A673 (cell line): Measurements from ENCODE around the gene LTB4R. TPM values are rescaled to one million over a fixed set of nuclear protein-coding genes. Genes with fewer than 3 reads are reported as not detected.

Experiments used
- BruUV-seq: library from RNA; stranded (reverse); fragments of 400-500 nt; replicated peaks from 2 replicates; lab custom pipeline; 2021; lab: Mats Ljungman, UMichigan
- CTCF ChIA-PET: fragments of 300-600 bp; sonication (Branson Sonifier 250); formaldehyde crosslinking; loops from one replicate; lab custom pipeline; 2022; ENCODE audit warnings: antibody characterized with exemption; lab: Charles Lee
- POLR2A ChIA-PET: fragments of 300-600 bp; sonication (Branson Sonifier 250); formaldehyde crosslinking; loops from one replicate; lab custom pipeline; 2022; ENCODE audit warnings: antibody characterized with exemption; ENCODE audit not compliant: low non-redundant PET; lab: Charles Lee
- DNase-seq: peaks from one replicate; pipeline ENCODE4 v3.0.0-alpha.2; 2015; ENCODE audit warnings: low spot score
- H3K27ac ChIP-seq: fragments of 200-600 bp; sonication (generic); 2 replicates; pipeline ENCODE4 v1.5.1; 2016; ENCODE audit warnings: mixed run types, low read depth, mild to moderate bottlenecking, mixed read lengths, antibody characterized with exemption, low read length; ENCODE audit not compliant: poor library complexity, severe bottlenecking
- H3K27me3 ChIP-seq: fragments of 200-600 bp; sonication (generic); replicated peaks from 2 replicates; pipeline ENCODE4 v1.6.1; 2017; ENCODE audit warnings: mixed run types, low read depth, mild to moderate bottlenecking, mixed read lengths, antibody characterized with exemption, low read length; ENCODE audit not compliant: insufficient read depth, poor library complexity
- H3K36me3 ChIP-seq: fragments of 200-600 bp; sonication (generic); 2 replicates; pipeline ENCODE4 v1.6.1; 2016; ENCODE audit warnings: mixed run types, mild to moderate bottlenecking, mixed read lengths, antibody characterized with exemption, low read length; ENCODE audit not compliant: insufficient read depth, poor library complexity, severe bottlenecking
- H3K4me1 ChIP-seq: fragments of 200-600 bp; sonication (generic); 2 replicates; pipeline ENCODE4 v1.6.1; 2017; ENCODE audit warnings: mixed run types, mild to moderate bottlenecking, mixed read lengths, antibody characterized with exemption, low read length; ENCODE audit not compliant: insufficient read depth, poor library complexity, severe bottlenecking
- H3K4me3 ChIP-seq: fragments of 200-600 bp; sonication (generic); 2 replicates; pipeline ENCODE4 v1.5.1; 2016; ENCODE audit warnings: low read depth, mixed run types, mild to moderate bottlenecking, mixed read lengths, low read length; ENCODE audit not compliant: poor library complexity, severe bottlenecking
- H3K9me3 ChIP-seq: fragments of 200-600 bp; sonication (generic); 2 replicates; pipeline ENCODE4 v1.6.1; 2016; ENCODE audit warnings: mixed run types, low read depth, mild to moderate bottlenecking, mixed read lengths, antibody characterized with exemption, low read length; ENCODE audit not compliant: poor library complexity, severe bottlenecking
- CTCF ChIP-seq: fragments of 300-800, 200-600 bp; sonication (generic); conservative IDR thresholded peaks from 2 replicates; pipeline ENCODE4 v1.5.1; 2017; ENCODE audit warnings: low read depth, mild to moderate bottlenecking, antibody characterized with exemption, low read length, moderate library complexity, mixed read lengths
- EZH2 ChIP-seq: fragments of 200-600 bp; sonication (generic); IDR thresholded peaks from 2 replicates; pipeline ENCODE4 v1.6.1; 2017; ENCODE audit warnings: borderline replicate concordance, low read depth, mild to moderate bottlenecking, mixed read lengths, antibody characterized with exemption, low read length; ENCODE audit not compliant: poor library complexity, severe bottlenecking
- intact Hi-C: fragments of 100-400 bp; cut with micrococcal nuclease; formaldehyde crosslinking; loops from one replicate; pipeline ENCODE4 v1.10.0; 2022; ENCODE audit not compliant: unreplicated experiment
- total RNA-seq: library from RNA; stranded (reverse); gene quantifications from 2 replicates; pipeline ENCODE4 v1.2.3, GENCODE V29; 2021

Gene LTB4R
- total RNA-seq, 1 experiment from 2014 or later, result 6.6 TPM

GRCh38 chr14:24277606-24278321, 33.5 kb upstream of the LTB4R start:
- Histone ChIP-seq H3K4me3 (no peak overlapping the region), H3K36me3 (no peaks in the 10 kb centered on the region), H3K27ac (no peak overlapping the region), H3K4me1 (no peaks in the 10 kb centered on the region), H3K9me3 (no peaks in the 10 kb centered on the region), H3K27me3 (no peaks in the 10 kb centered on the region)
- BruUV-seq, result no TSS peak
- POLR2A ChIA-PET, result no interaction called here
- TF ChIP-seq CTCF (no peak), EZH2 (no peak)
- CTCF ChIA-PET, result no interaction called here
- intact Hi-C loops, result no loop called here
- DNase-seq, result no peak

- TF ChIP-seq EZH2 (no peak), CTCF (no peak)
- H3K27ac ChIP-seq, result no peak overlapping the region
- H3K4me3 ChIP-seq, result no peak overlapping the region
- no peak for DNase-seq
- H3K4me1 ChIP-seq, result no peaks in the 10 kb centered on the region
- no peaks in the 10 kb centered on the region for H3K9me3 ChIP-seq
- BruUV-seq, result no TSS peak
- no peaks in the 10 kb centered on the region for H3K27me3 ChIP-seq
- H3K36me3 ChIP-seq, result no peaks in the 10 kb centered on the region
- ChIA-PET CTCF (no interaction called here), POLR2A (no interaction called here)
- intact Hi-C loops, result no loop called here
These were observed 32.9 kb upstream of the LTB4R start for GRCh38 chr14:24278424-24278823.

GRCh38 chr14:24279301-24280186, 31.8 kb upstream of the LTB4R start:
- DNase-seq, result peak; percentile 48
- Histone ChIP-seq H3K27ac (no peak overlapping the region), H3K9me3 (no peaks in the 10 kb centered on the region), H3K36me3 (no peaks in the 10 kb centered on the region), H3K4me3 (no peak overlapping the region), H3K4me1 (no peaks in the 10 kb centered on the region), H3K27me3 (no peaks in the 10 kb centered on the region)
- ChIA-PET CTCF (interaction anchor here (1.0 kb wide), 2 partner anchors 9 to 17 kb away, joined by 3 to 4 read pairs; partner anchors contain the start of gene RABGGTA), POLR2A (no interaction called here)
- TF ChIP-seq CTCF, result peak; percentile 53
- no peak for TF ChIP-seq EZH2
- intact Hi-C loops, result no loop called here
- BruUV-seq, result no TSS peak
